Effector CD4-positive, alpha-beta T cell (primary cell): ENCODE measurements around the gene CADPS.

Source experiments
- DNase-seq: peaks from one replicate; pipeline ENCODE4 v3.0.0-alpha.2; 2020

Gene CADPS

GRCh38 chr3:62368705-62369475, 506.3 kb downstream of the CADPS start:
- no peak for DNase-seq

- no peak for DNase-seq
Observed at GRCh38 chr3:62368290-62368704, 506.9 kb downstream of the CADPS start.

- DNase-seq: no peak
Observed at GRCh38 chr3:62367763-62368195, 507.4 kb downstream of the CADPS start.

GRCh38 chr3:62366126-62366484, 509.1 kb downstream of the CADPS start:
- DNase-seq: no peak

- DNase-seq: no peak
Observed at GRCh38 chr3:62365391-62366125, 509.7 kb downstream of the CADPS start.

GRCh38 chr3:62364191-62364590, 511.0 kb downstream of the CADPS start:
- DNase-seq: no peak

- DNase-seq: no peak
Observed at GRCh38 chr3:62363275-62363674, 511.9 kb downstream of the CADPS start.

GRCh38 chr3:62361824-62362223, 513.4 kb downstream of the CADPS start:
- no peak for DNase-seq

- DNase-seq: no peak
Observed at GRCh38 chr3:62361261-62361660, 514.0 kb downstream of the CADPS start.

GRCh38 chr3:62359531-62359930, 515.7 kb downstream of the CADPS start:
- DNase-seq: no peak

GRCh38 chr3:62356356-62356755, 518.9 kb downstream of the CADPS start:
- no peak for DNase-seq

- no peak for DNase-seq
Observed at GRCh38 chr3:62355703-62356102, 519.5 kb downstream of the CADPS start.
